Activated T-helper 1 cell treated with anti-CD3 and anti-CD28 coated beads, Interleukin-2, amount 50 U/mL, for 16 hours (primary cell): ENCODE measurements around the gene PRPF40A.
"Not testable (repeated sequence)": the region's sequence is repeated elsewhere in the genome, so short reads cannot be mapped to it uniquely, and the experiment has no call there.

Experiments
- DNase-seq, 2 donors: peaks; one replicate each; pipeline ENCODE4 v3.0.0-alpha.2; 2020; ENCODE audit warnings: low read depth in 1 of 2, low spot score in 1 of 2

The PRPF40A gene

DNA sequence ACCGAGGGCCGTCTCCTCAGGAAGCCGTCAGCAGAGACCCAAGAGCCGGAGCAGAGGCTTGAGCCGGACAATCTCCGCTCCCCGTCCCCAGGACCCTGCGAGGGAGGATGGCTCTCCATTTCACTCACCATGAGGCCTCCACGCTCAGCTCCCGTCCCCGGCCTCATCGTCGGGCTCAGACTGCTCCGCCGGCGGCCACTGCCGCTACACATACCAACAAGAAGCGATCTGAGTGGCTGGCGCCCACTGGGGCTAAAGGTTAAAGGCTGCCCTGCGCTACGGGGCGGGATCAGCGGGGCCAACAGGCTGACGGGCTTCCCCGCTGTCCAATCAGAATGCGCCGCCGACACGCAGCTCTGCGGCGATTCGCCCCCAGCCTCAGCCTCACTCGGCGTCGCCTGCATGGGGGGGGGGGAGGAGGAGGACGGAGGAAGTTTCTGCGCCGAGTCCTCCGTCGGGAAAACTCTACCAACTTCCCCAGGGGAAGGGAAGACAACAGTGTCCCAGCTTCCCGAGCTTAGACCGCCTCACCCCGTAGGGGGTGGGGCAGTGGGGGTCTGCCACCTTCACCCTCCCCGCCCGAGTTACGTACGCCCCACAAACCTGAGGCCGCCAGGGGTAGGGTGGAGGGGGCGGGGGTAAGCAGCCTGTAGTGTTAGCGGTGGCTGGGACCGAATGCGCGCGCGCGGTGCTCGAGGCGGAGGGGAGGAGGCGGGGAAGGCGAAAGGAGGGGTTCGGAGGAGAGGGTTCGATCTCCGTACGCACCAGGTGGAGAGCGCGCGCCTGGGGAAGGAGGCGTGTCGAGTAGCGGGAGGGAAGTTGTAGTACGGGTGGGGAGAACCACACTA, at the start of gene PRPF40A:
TSS of gene PRPF40A (minus strand) at position 234 of the 848 bp plus-strand sequence. CDS start at position 212, 22 bp downstream.
- DNase-seq = peak; percentile 95 to 98

DNA sequence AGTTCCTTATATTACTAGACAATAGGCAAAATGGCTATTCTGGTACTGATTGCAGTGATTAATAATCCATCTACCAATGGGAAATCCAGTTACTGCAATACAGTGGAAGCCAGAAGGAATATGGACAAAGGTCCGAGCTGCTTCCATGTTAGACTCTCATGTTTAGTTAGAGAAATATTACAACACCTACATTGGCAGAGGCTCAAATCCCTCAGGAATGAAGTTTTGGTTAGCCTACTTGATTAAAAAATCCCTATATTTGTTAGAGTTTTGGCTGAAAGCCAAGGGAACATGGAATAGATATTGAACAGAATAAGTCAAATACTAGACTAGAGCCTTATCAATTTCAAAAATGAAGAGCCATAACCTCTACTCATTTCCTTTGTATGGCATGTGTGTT, 49.7 kb upstream of the PRPF40A start:
- no peak for DNase-seq

DNA sequence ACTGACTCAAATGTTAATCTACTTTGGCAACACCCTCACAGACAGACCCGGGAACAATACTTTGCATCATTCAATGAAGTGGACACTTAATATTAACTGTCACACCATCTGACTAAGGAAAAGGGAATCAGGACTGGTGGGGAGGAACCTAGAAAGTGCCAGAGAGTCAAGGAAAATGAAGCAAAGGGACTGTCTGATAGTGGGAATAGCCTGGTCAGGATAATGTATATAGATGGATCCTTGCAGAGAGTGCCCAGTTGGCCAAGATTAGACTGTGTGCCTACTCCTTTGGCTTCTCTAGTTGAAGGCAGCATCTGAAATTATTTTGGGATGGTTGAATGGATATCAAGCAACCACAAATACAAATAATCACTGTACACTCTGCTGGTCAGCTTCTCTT, 46.4 kb upstream of the PRPF40A start:
- DNase-seq = no peak

DNA sequence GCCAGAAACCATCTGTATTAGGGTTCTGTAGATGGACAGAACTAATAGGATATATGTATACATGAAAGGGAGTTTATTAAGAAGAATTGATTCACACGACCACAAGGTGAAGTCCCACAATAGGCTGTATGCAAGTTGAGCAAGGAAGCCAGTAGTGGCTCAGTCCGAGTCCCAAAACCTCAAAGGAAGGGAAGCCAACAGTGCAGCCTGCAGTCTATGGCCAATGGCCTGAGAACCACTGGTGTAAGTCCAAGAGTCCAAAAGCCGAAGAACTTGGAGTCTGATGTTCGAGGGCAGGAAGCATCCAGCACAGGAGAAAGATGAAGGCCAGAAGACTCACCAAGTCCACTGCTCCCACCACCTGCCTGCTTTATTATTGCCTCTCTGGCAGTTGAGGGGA, 45.9 kb upstream of the PRPF40A start:
- DNase-seq = not testable (repeated sequence)

DNA sequence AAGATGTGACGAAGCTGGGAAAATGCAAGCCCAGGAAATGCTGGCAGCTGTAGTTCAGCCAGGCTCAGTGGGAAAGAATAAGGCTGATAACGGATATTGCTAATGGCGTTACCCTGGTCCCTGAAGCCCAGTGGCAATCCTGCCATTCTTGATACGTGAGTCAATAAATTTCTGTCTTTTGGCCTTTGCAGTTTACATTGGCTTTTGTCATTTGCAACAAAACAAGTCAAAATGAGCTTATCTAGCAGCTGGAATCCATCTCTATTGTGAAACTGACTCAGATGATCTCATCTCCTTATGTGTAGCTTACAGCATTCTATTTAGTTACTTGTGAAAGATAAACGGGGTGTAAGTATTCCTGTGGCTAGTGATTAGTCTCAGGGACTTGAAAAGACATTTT, 44.9 kb upstream of the PRPF40A start:
- no peak for DNase-seq

DNA sequence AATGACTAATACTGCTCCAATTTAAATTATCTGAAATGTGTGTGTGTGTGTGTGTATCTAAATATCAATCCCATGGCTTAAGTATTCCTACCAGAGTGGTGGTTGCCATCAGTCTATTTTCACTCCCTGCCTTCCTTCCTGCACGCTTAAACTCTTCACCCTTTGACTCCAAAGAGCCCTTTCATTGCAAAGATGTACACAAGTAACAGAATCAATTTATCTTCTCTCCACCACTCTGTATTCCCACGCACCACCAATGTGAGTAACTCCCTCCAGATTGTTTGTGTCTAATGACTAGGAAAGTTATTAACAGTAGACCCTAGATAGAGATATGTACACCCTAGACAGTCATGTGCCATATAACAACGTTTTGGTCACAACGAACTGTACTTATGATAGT, 44.0 kb upstream of the PRPF40A start:
- no peak for DNase-seq

DNA sequence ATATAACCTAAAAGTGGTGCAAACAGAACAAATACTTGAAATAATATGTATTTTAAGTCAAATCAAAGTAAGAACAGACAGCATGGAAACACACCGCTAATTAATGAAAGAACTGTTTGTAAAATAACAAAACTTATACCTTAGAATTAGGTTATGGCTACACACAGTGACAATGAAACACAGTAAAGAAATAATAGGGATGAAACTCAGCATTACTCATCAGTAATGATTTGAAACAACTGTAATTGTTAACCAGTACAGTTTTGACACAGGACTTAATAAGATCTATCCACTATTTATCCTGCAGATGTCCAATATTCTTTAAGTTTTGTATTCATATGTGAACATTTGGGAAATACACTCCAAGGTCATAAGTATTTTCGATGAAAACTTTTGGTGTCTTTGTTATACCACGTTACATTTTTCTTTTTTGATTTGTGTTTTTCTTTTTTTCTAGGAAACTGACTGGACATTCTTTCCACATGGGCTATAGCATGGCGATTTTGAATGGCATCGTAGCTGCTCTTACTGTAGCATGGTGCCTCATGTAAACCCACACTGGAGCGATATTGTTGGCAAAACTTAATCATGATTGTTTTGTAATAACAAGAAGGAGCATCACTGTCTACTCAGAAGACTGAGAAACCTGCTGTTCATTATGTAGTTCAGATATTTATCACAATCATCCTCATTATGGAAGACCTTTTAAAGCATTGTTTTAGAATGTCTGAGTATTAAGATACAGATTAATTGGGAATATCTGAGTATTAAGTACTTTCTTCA, 42.2 kb upstream of the PRPF40A start:
- DNase-seq = no peak

DNA sequence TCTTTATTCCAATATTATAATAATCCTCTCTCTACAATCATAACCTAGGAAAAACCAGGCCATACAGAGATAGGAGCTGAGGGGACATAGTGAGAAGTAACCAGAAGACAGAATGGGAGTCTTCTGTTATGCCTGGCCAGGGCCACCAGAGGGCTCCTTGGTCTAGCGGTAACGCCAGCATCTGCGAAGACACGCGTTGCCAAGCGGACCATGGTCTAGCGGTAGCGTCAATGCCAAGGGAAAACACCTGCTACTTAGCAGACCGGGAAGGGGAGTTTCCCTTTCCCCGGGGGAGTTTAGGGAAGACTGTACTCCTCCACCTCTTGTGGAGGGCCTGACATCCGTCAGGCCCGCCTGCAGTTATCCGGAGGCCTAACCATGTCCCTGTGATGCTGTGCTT, 37.8 kb upstream of the PRPF40A start:
- DNase-seq = no peak

DNA sequence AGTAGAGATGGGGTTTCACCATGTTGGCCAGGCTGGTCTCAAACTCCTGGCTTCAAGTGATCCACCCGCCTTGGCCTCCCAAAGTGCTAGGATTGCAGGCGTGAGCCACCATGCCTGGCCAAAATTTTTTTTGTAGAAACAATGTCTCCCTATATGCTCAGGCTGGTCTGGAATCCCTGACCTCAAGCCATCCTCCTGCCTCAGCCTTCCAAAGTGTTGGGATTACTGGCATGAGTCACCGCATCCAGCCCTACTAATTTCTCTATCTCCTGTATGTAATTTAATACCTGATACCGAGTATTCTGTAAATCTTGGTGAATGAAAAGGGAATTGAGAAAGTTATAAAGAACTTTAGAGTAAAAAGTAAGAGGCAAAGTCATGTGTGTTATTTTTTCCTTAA, 30.5 kb upstream of the PRPF40A start:
- not testable (repeated sequence) for DNase-seq

DNA sequence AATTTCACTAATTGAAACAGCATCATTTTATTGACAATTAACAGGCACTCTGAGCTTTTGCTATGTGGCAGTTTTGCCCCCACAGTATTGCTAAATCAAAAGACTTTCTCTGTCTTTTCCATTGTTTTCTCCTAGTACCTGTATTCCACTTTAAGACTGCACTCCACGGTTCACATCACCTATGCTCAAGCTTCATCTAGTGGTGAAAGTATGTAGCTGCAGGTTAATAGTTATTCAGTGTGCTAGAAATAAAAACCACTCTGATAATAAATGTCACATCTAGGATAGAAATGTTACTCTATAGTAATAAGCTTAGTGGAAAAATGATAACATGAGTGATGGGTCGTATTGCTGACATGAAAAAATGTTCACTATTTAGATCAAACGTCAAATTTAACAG, 25.7 kb upstream of the PRPF40A start:
- DNase-seq = no peak

DNA sequence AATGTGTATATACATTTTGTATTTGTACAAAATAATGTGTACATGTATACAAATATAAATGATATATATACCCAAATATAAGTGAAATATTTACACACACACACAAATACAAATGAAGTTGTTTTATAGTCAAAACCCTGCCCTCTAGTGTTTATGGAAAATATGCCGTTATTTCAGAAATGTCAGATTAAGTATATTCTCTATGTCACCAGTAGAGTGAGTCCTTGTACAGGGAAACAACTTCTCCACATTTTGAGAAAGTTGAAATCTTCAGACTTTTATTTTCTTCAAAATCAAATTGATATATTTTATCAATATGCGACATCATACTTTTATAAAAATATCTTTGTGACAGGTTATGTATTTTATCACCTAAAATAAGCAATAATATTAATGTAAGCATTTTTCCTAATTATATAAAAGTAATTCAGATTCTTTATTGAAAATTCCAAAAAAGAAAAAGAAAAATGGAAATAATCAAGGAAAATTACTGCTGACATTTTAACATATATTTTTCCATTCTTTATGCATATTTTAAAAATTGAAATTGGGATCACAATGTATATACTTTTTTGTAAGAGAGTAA, 23.6 kb upstream of the PRPF40A start:
- DNase-seq = no peak

DNA sequence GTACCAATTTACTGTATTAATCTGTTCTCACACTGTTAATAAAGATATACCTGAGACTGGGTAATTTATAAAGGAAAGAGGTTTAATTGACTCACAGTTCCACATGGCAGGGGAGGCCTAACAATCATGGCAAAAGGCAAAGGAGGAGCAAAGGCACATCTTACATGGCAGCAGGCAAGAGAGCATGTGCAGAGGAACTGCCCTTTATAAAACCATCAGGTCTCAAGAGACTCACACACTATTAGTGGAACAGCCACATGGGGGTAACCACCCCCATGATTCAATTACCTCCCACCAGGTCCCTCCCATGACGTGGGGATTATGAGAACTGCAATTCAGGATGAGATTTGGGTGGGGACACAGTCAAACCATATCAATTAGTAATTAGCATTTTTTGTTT, 22.4 kb upstream of the PRPF40A start:
- not testable (repeated sequence) for DNase-seq

DNA sequence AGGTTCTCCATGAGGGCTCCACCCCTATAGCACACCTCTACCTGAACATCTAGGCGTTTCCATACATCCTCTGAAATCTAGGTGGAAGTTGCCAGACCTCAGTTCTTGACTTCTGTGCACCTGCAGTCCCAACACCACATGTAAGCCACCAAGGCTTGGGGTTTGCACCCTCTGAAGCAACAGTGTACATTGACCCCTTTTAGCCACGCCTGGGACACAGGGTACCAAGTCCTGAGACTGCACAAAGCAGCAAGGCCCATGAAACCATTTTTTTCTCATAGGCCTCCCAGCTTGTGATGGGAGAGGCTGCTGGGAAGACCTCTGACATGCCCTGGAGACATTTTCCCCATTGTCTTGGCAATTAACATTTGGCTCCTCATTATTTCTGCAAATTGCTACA, 21.2 kb upstream of the PRPF40A start:
- no peak for DNase-seq

DNA sequence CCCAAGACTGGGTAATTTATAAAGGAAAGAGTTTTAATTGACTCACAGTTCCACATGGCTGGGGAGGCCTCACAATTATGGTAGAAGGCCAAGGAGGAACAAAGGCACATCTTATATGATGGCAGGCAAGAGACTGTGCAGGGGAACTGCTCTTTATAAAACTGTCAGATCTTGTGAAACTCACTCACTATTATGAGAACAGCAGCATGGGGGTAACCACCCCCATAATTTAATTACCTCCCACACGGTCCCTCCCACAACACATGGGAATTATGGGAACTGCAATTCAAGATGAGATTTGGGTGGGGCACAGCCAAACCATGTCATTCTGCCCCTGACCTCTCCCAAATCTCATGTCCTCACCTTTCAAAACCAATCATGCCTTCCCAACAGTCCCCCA, 20.2 kb upstream of the PRPF40A start:
- not testable (repeated sequence) for DNase-seq

DNA sequence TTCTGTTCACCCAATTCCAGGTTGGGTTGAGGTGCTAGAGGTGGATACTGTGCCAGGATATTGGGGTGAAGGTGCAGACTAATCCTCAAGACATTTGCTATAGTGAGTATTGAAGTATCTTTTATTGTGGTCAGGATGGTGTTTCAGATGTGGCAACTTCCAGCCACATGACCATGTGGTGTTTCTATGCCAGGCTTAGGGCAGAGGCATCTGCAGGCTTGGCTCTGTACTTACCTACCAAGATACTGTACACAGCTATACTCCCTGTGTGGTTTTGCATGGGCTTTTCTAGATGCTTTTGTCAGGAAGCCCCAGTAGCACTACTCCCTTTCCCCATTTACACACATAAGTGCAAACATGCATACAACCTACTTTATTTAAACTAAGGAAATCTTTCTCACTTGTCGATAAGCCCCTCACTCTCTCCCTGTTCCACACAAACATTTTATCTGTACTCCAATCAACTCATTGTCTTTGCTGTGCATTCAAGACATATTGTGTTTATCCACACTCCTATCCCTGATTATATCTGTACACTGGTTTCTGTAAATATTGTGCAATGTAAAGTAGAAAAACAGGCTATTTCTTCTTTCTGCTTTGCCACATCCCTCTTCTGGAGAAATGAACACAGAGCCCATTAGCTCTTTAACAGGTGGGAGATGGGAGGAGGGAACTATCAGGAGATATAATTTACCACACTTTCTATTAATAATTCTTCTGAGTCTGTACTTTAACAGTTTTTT, 13.5 kb upstream of the PRPF40A start:
- DNase-seq = peak in 1 of 2 donors; percentile 15

DNA sequence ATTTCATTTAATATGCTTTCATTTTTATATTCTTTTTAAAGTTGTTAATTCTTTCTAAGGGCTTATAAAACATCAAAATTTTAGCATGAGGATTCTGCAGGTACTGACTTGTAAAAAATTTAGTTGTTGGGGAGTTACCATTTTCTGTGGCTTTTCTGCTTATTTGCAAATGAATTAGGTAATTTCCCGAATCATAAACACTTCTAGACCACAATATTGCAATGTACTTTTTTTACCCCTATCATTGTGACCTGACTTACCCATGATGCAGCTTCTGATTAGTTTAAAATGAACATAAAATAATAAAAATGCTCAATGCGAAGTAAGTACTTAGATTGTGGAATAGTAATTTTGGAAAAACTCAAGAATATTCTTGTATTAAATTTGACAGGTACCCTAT, 12.6 kb upstream of the PRPF40A start:
- DNase-seq = no peak

DNA sequence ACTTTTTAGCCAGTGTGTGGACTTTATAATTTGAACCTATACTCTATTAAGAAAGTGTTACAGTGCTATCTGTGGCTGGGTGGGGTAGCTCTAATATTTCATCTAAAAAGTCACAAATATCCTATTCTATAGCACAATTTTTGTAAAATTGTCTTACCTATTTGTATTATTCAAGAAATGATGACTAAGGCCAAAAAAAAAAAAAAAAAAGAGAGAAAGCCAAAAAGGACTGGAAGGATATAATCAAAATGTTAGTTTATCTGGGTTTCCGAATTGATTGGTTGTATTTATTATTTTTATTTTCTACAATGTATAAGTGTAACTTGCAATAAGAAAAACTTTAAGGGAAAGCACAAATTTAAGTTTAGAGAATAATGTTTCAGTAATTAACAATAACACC, 6.7 kb upstream of the PRPF40A start:
- DNase-seq = no peak

DNA sequence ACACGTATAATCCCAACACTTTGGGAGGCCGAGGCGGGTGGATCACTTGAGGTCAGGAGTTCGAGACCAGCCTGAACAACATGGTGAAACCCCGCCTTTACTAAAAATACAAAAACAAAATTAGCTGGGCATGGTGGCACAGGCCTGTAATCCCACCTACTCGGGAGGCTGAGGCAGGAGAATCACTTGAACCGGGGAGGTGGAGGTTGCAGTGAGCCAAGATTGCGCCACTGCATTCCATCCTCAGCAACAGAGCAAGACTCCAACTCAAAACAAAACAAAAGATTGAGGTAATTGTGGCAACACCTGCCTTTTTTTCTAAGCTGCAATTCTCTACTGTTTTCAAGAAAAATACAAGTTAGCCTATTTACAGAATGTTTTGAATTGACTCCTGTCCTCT, 5.4 kb upstream of the PRPF40A start:
- not testable (repeated sequence) for DNase-seq

DNA sequence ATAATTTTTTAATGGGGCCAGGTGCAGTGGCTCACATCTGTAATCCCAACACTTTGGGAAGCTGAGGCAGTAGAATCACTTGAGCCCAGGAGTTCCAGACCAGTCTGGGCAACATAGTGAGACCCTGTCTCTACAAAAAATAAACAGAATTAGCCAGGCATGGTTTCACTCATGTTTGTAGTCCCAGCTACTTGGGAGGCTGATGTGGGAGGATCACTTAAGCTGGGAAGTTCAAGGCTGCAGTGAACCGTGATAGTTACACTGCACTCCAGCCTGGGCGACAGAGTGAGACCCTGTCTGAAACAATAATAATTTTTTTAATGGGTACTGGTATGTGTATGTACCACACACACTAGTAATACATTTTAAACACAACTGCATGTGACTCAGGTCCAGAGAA, 3.5 kb upstream of the PRPF40A start:
- no peak for DNase-seq

DNA sequence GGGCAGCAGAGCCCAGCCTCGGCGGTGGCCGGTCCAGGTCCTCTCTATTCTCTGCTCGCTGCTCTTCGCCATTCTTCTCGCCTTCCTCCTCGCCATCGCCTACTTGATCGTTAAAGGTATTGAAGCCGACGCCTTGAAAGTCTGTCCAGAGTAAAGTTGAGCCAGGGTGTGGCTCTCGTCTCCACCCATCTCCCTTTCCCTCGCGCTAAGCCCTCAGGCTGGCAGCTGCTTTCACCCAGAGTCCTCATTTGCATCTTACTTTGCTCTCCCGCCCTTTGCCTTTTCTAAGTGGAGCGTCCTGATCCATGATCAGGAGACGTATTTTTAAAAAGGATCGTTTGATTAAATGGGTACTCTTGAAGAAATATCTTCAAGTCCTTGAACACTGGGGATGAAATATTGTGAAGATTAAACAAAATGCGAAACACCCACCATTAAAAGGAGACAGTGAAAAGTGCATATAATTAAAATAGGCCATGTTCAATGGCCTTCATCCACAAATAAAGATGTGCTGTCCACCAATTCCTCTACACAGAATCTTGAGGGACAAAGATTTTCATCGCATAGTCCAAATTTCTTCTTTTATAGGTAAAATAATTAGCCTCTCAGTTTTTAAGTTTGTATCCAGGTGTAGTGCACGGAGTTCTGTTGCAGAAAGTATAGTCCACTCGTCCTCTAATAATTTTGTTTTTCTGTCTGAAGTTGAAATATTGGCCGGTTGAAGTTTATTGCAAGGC, 1.8 kb upstream of the PRPF40A start:
- no peak for DNase-seq
